HL-60 (cell line): ENCODE measurements around the gene PSMD1.

Experiments used
- DNase-seq, 2 experiments: peaks; one replicate each; pipeline ENCODE4 v3.0.0-alpha.2; 2010 to 2020; ENCODE audit warnings: low read depth in 1 of 2, low spot score in 1 of 2
- H3K27ac ChIP-seq: fragments of 250-450 bp; sonication (Bioruptor Pico); replicated peaks from 2 replicates; pipeline ENCODE4 v1.5.1; 2020; ENCODE audit warnings: mild to moderate bottlenecking, moderate library complexity
- H3K27me3 ChIP-seq: fragments of 250-450 bp; sonication (Bioruptor Pico); 2 replicates; pipeline ENCODE4 v1.5.1; 2021; ENCODE audit warnings: mild to moderate bottlenecking, moderate library complexity; ENCODE audit not compliant: insufficient read depth, poor library complexity, severe bottlenecking
- H3K4me3 ChIP-seq: replicated peaks from 2 replicates; pipeline ENCODE4 v1.5.1; 2011; ENCODE audit warnings: mild to moderate bottlenecking, control low read depth, low read length; ENCODE audit not compliant: insufficient read depth
- GABPA ChIP-seq: IDR thresholded peaks from 2 replicates; pipeline ENCODE4 v1.6.1; 2012; ENCODE audit warnings: low read depth
- POLR2AphosphoS5 ChIP-seq: IDR thresholded peaks from 2 replicates; pipeline ENCODE4 v1.6.1; 2012; ENCODE audit warnings: low read depth
- SPI1 ChIP-seq: IDR thresholded peaks from 2 replicates; pipeline ENCODE4 v1.6.1; 2012; ENCODE audit warnings: low read depth, mild to moderate bottlenecking, borderline replicate concordance
- TF ChIP-seq, protein P1 (sequence below): IDR thresholded peaks from one replicate; pipeline ENCODE4 v1.5.1; 2011; ENCODE audit warnings: low read length, control low read depth, inconsistent platforms; ENCODE audit not compliant: insufficient read depth
- TF ChIP-seq, protein P2 (sequence below): IDR thresholded peaks from 2 replicates; pipeline ENCODE4 v1.6.1; 2012; ENCODE audit warnings: low read depth; ENCODE audit not compliant: insufficient replicate concordance

PSMD1 gene

DNA sequence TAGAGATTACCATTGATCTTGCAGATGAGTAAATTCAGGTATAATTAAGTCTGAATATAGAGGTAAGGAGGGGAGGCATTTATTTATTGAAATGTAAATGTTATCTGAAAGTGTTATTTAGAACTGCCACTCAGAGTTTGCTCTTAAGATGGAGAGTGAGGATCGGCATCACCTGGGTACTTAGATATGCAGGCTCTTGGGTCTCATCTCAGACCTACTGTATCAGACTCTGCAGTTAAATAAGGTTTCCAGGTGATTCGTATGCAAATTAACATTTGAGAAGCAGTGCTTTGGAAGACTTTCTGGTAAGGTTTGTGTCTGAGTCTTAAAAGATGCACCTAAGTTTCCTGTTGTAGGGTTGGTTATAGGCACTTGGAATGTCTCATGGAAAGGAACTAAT, 59.0 kb downstream of the PSMD1 start:
- DNase-seq, result no peak
- no peak for TF ChIP-seq GABPA
- TF ChIP-seq POLR2AphosphoS5, result no peak
- TF ChIP-seq, protein P1, sequence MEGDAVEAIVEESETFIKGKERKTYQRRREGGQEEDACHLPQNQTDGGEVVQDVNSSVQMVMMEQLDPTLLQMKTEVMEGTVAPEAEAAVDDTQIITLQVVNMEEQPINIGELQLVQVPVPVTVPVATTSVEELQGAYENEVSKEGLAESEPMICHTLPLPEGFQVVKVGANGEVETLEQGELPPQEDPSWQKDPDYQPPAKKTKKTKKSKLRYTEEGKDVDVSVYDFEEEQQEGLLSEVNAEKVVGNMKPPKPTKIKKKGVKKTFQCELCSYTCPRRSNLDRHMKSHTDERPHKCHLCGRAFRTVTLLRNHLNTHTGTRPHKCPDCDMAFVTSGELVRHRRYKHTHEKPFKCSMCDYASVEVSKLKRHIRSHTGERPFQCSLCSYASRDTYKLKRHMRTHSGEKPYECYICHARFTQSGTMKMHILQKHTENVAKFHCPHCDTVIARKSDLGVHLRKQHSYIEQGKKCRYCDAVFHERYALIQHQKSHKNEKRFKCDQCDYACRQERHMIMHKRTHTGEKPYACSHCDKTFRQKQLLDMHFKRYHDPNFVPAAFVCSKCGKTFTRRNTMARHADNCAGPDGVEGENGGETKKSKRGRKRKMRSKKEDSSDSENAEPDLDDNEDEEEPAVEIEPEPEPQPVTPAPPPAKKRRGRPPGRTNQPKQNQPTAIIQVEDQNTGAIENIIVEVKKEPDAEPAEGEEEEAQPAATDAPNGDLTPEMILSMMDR, result no peak
- no peak for TF ChIP-seq SPI1
- TF ChIP-seq, protein P2, sequence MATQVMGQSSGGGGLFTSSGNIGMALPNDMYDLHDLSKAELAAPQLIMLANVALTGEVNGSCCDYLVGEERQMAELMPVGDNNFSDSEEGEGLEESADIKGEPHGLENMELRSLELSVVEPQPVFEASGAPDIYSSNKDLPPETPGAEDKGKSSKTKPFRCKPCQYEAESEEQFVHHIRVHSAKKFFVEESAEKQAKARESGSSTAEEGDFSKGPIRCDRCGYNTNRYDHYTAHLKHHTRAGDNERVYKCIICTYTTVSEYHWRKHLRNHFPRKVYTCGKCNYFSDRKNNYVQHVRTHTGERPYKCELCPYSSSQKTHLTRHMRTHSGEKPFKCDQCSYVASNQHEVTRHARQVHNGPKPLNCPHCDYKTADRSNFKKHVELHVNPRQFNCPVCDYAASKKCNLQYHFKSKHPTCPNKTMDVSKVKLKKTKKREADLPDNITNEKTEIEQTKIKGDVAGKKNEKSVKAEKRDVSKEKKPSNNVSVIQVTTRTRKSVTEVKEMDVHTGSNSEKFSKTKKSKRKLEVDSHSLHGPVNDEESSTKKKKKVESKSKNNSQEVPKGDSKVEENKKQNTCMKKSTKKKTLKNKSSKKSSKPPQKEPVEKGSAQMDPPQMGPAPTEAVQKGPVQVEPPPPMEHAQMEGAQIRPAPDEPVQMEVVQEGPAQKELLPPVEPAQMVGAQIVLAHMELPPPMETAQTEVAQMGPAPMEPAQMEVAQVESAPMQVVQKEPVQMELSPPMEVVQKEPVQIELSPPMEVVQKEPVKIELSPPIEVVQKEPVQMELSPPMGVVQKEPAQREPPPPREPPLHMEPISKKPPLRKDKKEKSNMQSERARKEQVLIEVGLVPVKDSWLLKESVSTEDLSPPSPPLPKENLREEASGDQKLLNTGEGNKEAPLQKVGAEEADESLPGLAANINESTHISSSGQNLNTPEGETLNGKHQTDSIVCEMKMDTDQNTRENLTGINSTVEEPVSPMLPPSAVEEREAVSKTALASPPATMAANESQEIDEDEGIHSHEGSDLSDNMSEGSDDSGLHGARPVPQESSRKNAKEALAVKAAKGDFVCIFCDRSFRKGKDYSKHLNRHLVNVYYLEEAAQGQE, result no peak
- no peak overlapping the region for H3K27ac ChIP-seq

DNA sequence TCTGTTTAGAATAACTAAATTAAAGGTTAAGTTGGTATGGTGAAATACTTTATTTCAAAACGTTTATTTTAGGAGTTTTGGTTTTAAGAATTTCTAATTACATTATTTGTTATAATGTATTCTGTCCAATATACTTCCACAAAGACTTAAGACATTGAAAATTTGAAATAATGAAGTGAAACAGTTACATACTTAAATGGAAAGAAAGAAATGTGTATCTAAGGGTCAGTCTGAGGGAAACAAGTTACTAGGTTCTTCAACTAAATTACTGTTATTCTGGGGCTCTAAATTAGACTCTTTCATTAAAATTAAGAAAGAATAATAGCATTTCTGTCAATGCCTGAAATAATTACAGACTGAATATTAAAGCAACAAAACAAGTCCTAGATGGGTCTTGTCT, 60.5 kb downstream of the PSMD1 start:
- no peak for DNase-seq
- TF ChIP-seq, protein P2, result no peak
- TF ChIP-seq, protein P1, result no peak
- TF ChIP-seq GABPA (no peak), POLR2AphosphoS5 (no peak), SPI1 (no peak)
- H3K27ac ChIP-seq, result no peak overlapping the region

More for the DNA sequence above, 59.0 kb downstream of the PSMD1 start:
- Histone ChIP-seq H3K27me3 (no peaks in the 10 kb centered on the region), H3K4me3 (no peak overlapping the region)

DNA sequence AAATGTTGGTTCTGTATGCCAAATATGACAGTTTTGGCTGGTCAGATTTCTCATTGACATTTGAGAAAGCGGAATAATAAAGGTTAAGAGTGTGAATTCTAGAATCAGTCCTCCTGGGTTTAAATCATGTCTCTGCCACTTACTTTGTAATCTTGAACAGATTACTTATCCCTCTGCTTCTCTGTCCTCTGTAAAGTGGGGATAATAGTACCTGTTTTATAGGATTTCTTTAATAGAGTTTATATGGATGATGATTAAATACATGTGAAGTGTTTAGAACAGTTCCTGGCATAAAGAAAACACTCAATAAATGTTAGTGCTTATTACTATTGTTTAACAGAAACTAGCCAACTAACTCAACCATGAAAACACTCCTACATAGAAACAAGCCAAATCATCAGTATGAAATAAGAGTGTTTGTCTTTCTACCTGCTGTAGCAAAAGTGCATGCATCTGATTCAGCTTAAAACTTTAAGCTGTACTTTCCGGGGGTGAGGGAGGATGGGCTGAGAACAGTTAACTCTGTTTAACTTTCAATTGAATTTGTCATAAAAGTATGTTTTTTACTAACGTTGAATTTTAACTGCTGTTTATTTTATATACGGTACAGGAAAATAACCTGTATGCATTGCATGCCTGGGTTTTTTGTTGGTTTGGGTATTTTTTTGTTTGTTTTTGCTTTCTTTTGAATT, 61.4 kb downstream of the PSMD1 start:
- H3K4me3 ChIP-seq, result no peak overlapping the region
- DNase-seq, result no peak
- no peak for TF ChIP-seq POLR2AphosphoS5
- TF ChIP-seq, protein P2, result no peak
- TF ChIP-seq, protein P1, result no peak
- TF ChIP-seq SPI1, result no peak
- TF ChIP-seq GABPA, result no peak
- H3K27ac ChIP-seq, result no peak overlapping the region
- H3K27me3 ChIP-seq, result no peaks in the 10 kb centered on the region

More for the DNA sequence above, 60.5 kb downstream of the PSMD1 start:
- no peak overlapping the region for H3K4me3 ChIP-seq
- no peaks in the 10 kb centered on the region for H3K27me3 ChIP-seq
